ENCODE data around the gene OR5M8.

OR5M8 gene

DNA sequence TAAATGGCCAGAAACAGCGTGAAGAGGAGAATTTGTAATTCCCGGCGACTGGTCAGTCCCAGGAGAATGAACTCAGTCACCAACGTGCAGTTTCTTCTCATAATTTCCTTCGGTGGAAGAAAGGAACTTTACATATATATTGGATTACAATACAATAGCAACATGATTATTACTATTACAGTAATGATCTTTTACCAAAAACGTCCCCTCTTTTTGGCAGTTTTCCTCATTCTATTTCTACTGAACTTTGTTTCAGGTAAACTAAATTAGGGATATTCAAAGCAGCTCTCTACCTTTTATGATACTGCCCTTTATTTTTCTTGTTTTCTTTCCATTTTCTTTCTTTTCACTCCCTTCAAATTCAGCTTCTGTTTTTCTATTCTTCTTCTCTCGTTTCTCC, at the start of gene OR5M8:
Gene OR5M8 (minus strand): TSS at position 101 of the 400 bp plus-strand sequence. CDS start 0 bp downstream, at position 101.
- no peak for DNase-seq (ENCODE audit: low read depth)
- H3K4me3 ChIP-seq (ENCODE audit: low read depth, low read length), result no peak within 1 kb of the TSS
- TF ChIP-seq, protein P1, sequence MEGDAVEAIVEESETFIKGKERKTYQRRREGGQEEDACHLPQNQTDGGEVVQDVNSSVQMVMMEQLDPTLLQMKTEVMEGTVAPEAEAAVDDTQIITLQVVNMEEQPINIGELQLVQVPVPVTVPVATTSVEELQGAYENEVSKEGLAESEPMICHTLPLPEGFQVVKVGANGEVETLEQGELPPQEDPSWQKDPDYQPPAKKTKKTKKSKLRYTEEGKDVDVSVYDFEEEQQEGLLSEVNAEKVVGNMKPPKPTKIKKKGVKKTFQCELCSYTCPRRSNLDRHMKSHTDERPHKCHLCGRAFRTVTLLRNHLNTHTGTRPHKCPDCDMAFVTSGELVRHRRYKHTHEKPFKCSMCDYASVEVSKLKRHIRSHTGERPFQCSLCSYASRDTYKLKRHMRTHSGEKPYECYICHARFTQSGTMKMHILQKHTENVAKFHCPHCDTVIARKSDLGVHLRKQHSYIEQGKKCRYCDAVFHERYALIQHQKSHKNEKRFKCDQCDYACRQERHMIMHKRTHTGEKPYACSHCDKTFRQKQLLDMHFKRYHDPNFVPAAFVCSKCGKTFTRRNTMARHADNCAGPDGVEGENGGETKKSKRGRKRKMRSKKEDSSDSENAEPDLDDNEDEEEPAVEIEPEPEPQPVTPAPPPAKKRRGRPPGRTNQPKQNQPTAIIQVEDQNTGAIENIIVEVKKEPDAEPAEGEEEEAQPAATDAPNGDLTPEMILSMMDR (conservative IDR thresholded peaks at IDR 0.05; ENCODE audit: low read depth, low read length), result no peak

DNA sequence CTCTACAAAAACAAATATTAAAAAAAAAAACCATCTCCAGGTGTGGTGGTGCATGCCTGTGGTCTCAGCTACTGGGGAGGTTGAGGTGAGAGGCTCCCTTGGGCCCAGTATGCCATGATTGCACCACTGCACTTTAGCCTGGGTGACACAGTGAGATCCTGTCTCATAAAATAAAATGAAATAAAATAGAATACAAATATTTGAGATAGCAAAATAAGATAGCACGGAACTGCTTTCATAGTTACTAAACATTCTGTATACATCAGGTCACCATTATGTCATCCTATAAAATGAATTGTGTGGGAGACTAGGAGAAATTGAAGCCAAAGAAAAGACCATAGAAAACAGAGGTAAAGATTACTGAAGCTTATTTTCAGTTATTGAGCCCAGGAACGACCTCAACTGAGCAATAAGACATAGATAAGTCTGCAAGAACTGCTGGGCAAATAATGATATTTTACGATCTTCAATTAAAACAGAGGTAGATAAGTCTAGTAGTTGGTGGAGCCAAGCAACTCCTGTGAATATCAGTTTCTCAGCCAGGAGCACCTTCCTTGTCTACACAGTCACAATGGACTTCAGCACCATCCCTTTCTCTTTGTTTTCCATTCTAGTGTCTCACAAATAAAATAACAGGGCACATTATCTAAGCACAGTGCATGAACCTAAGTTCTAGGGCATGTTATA, 42.0 kb upstream of the OR5M8 start:
- H3K4me3 ChIP-seq (ENCODE audit: low read depth, low read length), result no peak overlapping the region
- TF ChIP-seq, protein P1 (conservative IDR thresholded peaks at IDR 0.05; ENCODE audit: low read depth, low read length), result no peak
- no peak for DNase-seq (ENCODE audit: low read depth)

DNA sequence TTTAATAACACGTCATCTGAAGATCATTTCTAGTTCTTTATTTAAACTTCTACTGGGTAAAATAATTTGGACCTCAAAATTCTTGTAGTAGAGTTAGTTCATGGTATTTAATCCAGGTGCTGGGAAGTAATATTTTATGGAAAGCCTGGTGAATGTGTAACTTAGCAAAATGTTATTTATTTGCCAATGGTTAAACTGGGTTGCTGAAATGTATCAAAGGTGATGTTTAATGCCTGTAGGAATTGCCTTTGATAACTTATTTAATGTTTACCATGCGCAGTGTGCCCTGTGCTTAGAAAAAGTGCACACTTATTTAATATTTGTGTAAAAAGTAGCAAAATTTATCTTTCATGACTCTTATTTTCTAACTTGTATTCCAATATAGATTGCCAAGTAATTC, 40.7 kb upstream of the OR5M8 start:
- TF ChIP-seq, protein P1 (conservative IDR thresholded peaks at IDR 0.05; ENCODE audit: low read depth, low read length), result no peak
- no peak for DNase-seq (ENCODE audit: low read depth)
- H3K4me3 ChIP-seq (ENCODE audit: low read depth, low read length), result no peak overlapping the region

DNA sequence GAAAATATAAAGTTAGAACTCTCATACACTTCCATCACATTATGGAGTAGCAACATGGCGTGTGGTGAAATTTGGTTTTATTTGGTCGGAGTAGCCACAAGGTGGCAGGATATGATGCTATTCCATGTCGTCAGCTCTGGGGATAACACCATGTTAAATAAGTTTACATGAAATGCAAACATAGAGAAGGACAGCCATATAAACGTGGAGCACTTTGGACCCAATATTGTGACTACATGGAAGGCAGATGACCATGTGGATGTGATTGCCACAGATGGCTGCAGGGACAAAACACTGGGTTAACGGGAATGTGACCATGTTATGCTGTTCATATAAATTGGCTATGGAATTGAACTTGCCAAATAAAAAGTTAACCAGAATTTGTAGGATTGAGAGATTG, 30.8 kb upstream of the OR5M8 start:
- no peak for DNase-seq (ENCODE audit: low read depth)
- no peak overlapping the region for H3K4me3 ChIP-seq (ENCODE audit: low read depth, low read length)
- TF ChIP-seq, protein P1 (conservative IDR thresholded peaks at IDR 0.05; ENCODE audit: low read depth, low read length), result no peak

DNA sequence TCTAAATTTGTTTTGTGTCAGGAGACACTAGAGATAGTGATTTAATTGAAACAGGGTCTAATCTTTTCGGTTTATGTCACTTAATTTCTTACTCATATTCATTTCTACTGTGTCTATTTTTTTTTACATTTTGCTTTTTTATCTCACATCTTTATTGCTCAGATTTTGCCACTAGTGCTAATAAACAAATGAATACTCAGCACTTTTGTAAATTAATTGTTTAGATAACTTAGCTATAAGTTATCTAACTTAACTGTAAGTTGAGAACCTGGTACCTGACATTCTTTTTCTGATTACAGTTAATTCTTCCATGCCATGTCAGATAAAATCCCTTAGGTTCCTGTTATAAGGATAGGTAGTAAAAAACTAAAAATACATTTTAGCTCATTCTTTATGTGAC, 22.1 kb upstream of the OR5M8 start:
- no peak for DNase-seq (ENCODE audit: low read depth)
- TF ChIP-seq, protein P1 (conservative IDR thresholded peaks at IDR 0.05; ENCODE audit: low read depth, low read length), result no peak
- no peak overlapping the region for H3K4me3 ChIP-seq (ENCODE audit: low read depth, low read length)

DNA sequence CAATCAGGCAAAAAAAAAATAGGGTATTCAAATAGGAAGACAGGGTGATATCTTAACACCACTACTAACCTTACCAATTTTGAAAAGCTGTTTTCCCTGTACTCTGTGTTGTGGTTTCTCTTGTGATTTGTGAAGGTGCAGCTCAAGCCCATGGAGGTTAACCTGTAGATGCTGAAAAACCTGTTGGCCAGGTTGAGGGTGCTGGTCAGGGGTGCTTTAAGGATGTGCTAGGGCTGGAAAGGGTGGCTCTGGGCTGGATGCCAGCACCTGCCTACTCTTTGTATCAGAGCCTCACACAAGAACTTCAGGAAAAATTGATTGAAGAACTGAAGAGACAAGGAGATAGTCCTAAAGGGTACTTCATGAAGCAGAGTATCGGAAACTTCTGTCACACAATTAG, 18.3 kb upstream of the OR5M8 start:
- TF ChIP-seq, protein P1 (conservative IDR thresholded peaks at IDR 0.05; ENCODE audit: low read depth, low read length), result no peak
- no peak overlapping the region for H3K4me3 ChIP-seq (ENCODE audit: low read depth, low read length)
- DNase-seq (ENCODE audit: low read depth), result no peak

DNA sequence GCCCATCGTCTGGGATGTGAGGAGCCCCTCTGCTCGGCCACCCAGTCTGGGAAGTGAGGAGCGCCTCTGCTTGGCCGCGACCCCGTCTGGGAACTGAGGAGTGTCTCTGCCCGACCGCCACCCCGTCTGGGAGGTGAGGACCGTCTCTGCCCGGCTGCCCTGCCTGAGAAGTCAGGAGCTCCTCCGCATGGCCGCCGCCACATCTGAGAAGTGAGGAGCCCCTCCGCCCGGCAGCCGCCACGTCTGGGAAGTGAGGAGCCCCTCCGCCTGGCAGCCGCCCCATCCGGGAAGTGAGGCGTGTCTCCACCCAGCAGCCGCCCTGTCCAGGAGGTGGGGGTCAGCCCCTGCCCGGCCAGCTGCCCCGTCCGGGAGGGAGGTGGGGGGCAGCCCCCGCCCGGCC, 5.8 kb upstream of the OR5M8 start:
- TF ChIP-seq, protein P1 (conservative IDR thresholded peaks at IDR 0.05; ENCODE audit: low read depth, low read length), result no peak

More for the DNA sequence above, 5.8 kb upstream of the OR5M8 start:
- DNase-seq (ENCODE audit: low read depth), result no peak
- H3K4me3 ChIP-seq (ENCODE audit: low read depth, low read length), result no peak overlapping the region
